HG03442 (cell line): ENCODE measurements around the gene ARID2.

ENCODE experiments used
- ATAC-seq: cut with Tn5 transposase; IDR thresholded peaks from one replicate; pipeline ENCODE4 v1.9.1; 2021; ENCODE audit warnings: mild to moderate bottlenecking, moderate library complexity; ENCODE audit not compliant: unreplicated experiment

Gene ARID2

GRCh38 chr12:45915405-45915804, 185.9 kb downstream of the ARID2 start:
- no peak for ATAC-seq

- ATAC-seq = no peak
Measured at GRCh38 chr12:45918818-45919217, 189.3 kb downstream of the ARID2 start.

DNA sequence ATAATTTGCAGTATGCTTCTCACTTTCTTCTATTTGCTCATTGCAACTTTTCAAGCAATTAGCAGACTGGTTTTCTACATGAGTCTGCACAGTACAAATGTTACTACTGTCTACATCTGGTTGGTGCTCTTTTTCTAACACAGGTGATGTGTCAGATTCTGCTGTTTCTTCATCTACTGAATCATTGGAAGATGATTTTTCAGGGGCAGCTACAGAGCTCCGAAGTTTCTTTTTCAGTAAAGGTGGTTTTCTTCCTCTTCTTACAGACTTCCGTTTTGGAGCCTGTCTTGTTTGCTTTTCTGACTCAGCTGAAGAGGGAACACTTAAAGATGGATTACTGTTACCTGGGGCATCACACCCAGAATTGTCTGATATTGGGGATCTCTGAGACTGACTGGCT, 198.8 kb downstream of the ARID2 start:
- ATAC-seq = no peak

- ATAC-seq = no peak
Measured at GRCh38 chr12:45930369-45930768, 200.9 kb downstream of the ARID2 start.

DNA sequence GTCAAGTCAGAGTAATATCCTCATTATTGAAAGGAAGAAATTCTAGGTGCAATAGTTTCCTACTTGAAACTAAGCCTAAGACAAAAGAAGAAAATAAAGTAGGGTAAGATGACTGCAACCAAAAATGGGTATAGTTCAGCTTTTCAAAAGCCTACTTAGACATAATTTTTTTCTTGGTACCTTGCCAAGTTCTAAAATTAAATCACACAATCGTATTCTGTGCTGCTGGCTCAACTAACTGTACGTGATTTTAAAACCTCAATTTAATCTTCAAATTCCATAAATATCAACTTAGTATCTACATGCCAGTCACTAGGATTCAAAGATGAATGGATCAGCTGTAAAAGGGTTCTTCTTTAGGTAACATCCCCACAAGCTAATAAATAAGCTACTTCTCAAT, 204.0 kb downstream of the ARID2 start:
- no peak for ATAC-seq

GRCh38 chr12:45934956-45935355, 205.4 kb downstream of the ARID2 start:
- no peak for ATAC-seq

DNA sequence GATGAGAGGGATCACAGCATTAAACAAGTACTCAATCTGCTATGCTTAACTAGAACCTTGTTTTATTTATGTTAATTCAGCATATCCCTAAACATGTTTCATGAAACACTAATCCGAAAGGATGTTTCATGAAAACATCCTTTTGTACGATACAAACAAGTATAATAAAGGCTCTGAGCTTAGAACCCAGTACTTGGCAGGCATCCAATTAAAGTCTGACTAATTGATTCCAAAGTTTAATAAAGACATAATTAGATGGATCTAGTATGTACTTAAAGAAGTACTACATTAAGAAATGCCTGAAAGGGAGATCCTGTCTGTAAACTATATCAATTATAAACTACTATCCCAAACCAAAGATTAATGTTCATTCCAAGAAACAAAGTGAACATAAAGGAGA, 209.1 kb downstream of the ARID2 start:
- no peak for ATAC-seq

DNA sequence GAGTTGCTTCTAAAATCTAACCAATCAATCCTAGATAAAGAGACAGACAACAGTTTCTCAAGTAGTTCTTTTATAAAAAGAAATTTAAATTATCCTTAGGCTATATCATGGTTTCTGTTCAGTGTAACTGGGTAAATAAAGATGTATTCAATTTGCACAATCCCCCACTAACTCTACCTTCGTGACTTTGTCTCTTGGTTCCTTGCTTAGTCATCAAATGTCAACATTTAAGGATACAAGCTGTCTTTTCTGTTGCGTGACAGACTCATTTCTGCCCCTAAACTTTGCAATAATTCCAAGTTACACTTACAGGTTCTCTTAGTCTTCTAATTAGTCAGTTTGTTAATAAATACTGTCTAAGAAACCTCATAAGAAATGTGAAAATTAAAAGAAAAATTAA, 210.3 kb downstream of the ARID2 start:
- no peak for ATAC-seq

DNA sequence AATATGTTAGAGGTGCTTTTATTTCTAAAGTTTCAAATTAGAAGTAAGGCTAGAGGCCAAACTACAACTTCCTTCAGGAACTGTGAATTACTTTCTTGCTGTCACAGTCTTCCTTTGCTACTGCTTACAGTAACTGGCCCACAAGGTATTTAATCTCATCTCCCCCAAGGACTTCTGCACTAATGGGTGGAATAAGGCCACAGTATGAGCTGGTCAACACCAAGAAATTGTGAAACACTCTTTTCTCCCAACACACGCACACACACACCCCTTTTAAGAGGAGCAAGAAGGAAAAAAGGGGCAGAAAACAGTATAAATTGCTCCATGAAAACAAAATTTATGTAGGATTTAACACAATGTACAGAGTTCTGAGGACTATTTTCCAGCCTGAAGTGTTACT, 215.3 kb downstream of the ARID2 start:
- ATAC-seq = no peak

- ATAC-seq = no peak
Measured at GRCh38 chr12:45946435-45946834, 216.9 kb downstream of the ARID2 start.

GRCh38 chr12:45948546-45948945, 219.0 kb downstream of the ARID2 start:
- no peak for ATAC-seq
